OCI-LY3 (cell line): ENCODE measurements around the gene POLG2.

ENCODE experiments used
- CTCF ChIP-seq: fragments of 200-600, 300-600 bp; sonication (generic); IDR thresholded peaks from 2 replicates; pipeline ENCODE4 v1.5.1; 2014; ENCODE audit warnings: antibody characterized with exemption, low read length, low read depth
- EZH2phosphoT487 ChIP-seq: fragments of 200-600 bp; shearing (Covaris generic); IDR thresholded peaks from 2 replicates; pipeline ENCODE4 v1.6.1; 2018; ENCODE audit warnings: antibody characterized with exemption, mixed run types, low read depth

- TF ChIP-seq CTCF (no peak), EZH2phosphoT487 (no peak)
Observed at GRCh38 chr17:64520359-64520758, 23.5 kb upstream of the POLG2 start.
